Measurements from ENCODE around the gene BMP15. TPM values are rescaled to one million over a fixed set of nuclear protein-coding genes. Genes with fewer than 3 reads are reported as not detected.

BMP15 gene
- total RNA-seq, 1 donor from 2014 or later, result not detected

Other genes with a start within 250 kb of the BMP15 start
- 11.4 TPM for gene SHROOM4, start 96.5 kb upstream of the BMP15 start, total RNA-seq

All from sciatic nerve (tissue), 1 donor.